Trophoblast cell (in vitro differentiated cells and primary cell): ENCODE measurements around the gene HCN4.

ENCODE experiments used
- DNase-seq, 2 donors: peaks; one replicate each; pipeline ENCODE4 v3.0.0-alpha.2; 2016
- H2AFZ ChIP-seq: 2 replicates; pipeline ENCODE4 v1.6.1; 2013; ENCODE audit warnings: low read length, moderate library complexity, mild to moderate bottlenecking; ENCODE audit not compliant: insufficient read depth, poor library complexity
- H2AK5ac ChIP-seq: 2 replicates; pipeline ENCODE4 v1.6.1; 2013; ENCODE audit warnings: mild to moderate bottlenecking, low read length
- H2BK120ac ChIP-seq: 2 replicates; pipeline ENCODE4 v1.6.1; 2013; ENCODE audit warnings: low read length, mild to moderate bottlenecking, moderate library complexity; ENCODE audit not compliant: insufficient read depth, poor library complexity
- H2BK12ac ChIP-seq: 2 replicates; pipeline ENCODE4 v1.6.1; 2013; ENCODE audit warnings: mild to moderate bottlenecking, low read length, moderate library complexity
- H2BK5ac ChIP-seq: 2 replicates; pipeline ENCODE4 v1.6.1; 2013; ENCODE audit warnings: low read length, low read depth, moderate library complexity, mild to moderate bottlenecking; ENCODE audit not compliant: poor library complexity
- H3K14ac ChIP-seq: 2 replicates; pipeline ENCODE4 v1.6.1; 2013; ENCODE audit warnings: mild to moderate bottlenecking, low read length
- H3K18ac ChIP-seq: 2 replicates; pipeline ENCODE4 v1.6.1; 2013; ENCODE audit warnings: mild to moderate bottlenecking, low read length
- H3K23ac ChIP-seq: 2 replicates; pipeline ENCODE4 v1.6.1; 2013; ENCODE audit warnings: low read length
- H3K27ac ChIP-seq: 2 replicates; pipeline ENCODE4 v1.5.1; 2013; ENCODE audit warnings: low read depth, mild to moderate bottlenecking, inconsistent platforms, low read length, moderate library complexity
- H3K27me3 ChIP-seq: 2 replicates; pipeline ENCODE4 v1.6.1; 2013; ENCODE audit warnings: inconsistent platforms, mild to moderate bottlenecking, low read length, moderate library complexity; ENCODE audit not compliant: insufficient read depth
- H3K36me3 ChIP-seq, 2 experiments: 1 replicate in 1 of 2; 2 replicates in 1 of 2; pipeline ENCODE4 v1.6.1; 2013; ENCODE audit warnings: low read length in 2 of 2, mild to moderate bottlenecking in 2 of 2, moderate library complexity in 1 of 2; ENCODE audit not compliant: insufficient read depth in 2 of 2, control insufficient read depth in 1 of 2
- H3K4ac ChIP-seq: 2 replicates; pipeline ENCODE4 v1.6.1; 2013; ENCODE audit warnings: low read depth, mild to moderate bottlenecking, low read length, moderate library complexity
- H3K4me1 ChIP-seq, 2 experiments: 1 replicate in 1 of 2; 2 replicates in 1 of 2; pipeline ENCODE4 v1.6.1; 2013; ENCODE audit warnings: low read length in 2 of 2, mild to moderate bottlenecking in 2 of 2, moderate library complexity in 1 of 2; ENCODE audit not compliant: insufficient read depth in 2 of 2, control insufficient read depth in 1 of 2
- H3K4me2 ChIP-seq: 2 replicates; pipeline ENCODE4 v1.6.1; 2013; ENCODE audit warnings: inconsistent platforms, mild to moderate bottlenecking, low read length, moderate library complexity
- H3K4me3 ChIP-seq: 2 replicates; pipeline ENCODE4 v1.5.1; 2013; ENCODE audit warnings: mild to moderate bottlenecking, low read depth, low read length, inconsistent platforms
- H3K79me1 ChIP-seq: one replicate; pipeline ENCODE4 v1.6.1; 2013; ENCODE audit warnings: low read length
- H3K79me2 ChIP-seq: 2 replicates; pipeline ENCODE4 v1.6.1; 2013; ENCODE audit warnings: low read length, mild to moderate bottlenecking; ENCODE audit not compliant: control insufficient read depth, insufficient read depth, poor library complexity
- H3K9ac ChIP-seq: 2 replicates; pipeline ENCODE4 v1.6.1; 2013; ENCODE audit warnings: mild to moderate bottlenecking, low read length
- H3K9me3 ChIP-seq: 2 replicates; pipeline ENCODE4 v1.6.1; 2013; ENCODE audit warnings: low read depth, mild to moderate bottlenecking, control low read depth, inconsistent platforms, low read length; ENCODE audit not compliant: insufficient read depth
- H4K12ac ChIP-seq: 2 replicates; pipeline ENCODE4 v1.6.1; 2013; ENCODE audit warnings: low read depth, mild to moderate bottlenecking, low read length, moderate library complexity
- H4K8ac ChIP-seq: 2 replicates; pipeline ENCODE4 v1.6.1; 2013; ENCODE audit warnings: low read depth, mild to moderate bottlenecking, low read length, moderate library complexity
- H4K91ac ChIP-seq: one replicate; pipeline ENCODE4 v1.6.1; 2013; ENCODE audit warnings: low read depth, mild to moderate bottlenecking, low read length, moderate library complexity
- WGBS: extraction: QIAGEN DNeasy Blood & Tissue Kit; methylation state at CpG from one replicate; pipeline ENCODE4 v1.1.7; 2013; ENCODE audit warnings: missing lambda C conversion rate; ENCODE audit not compliant: insufficient read length, insufficient coverage; ENCODE audit errors: extremely low coverage; 5-methylcytosine and 5-hydroxymethylcytosine counted together

The HCN4 gene

GRCh38 chr15:73323374-73323955, 45.3 kb downstream of the HCN4 start:
- H3K9ac ChIP-seq, result no peak overlapping the region
- no peak overlapping the region for H3K27ac ChIP-seq
- no peak overlapping the region for H2AK5ac ChIP-seq
- no peak overlapping the region for H2AFZ ChIP-seq
- no peak overlapping the region for H3K4ac ChIP-seq
- no peak overlapping the region for H4K8ac ChIP-seq
- no peaks in the 10 kb centered on the region for H3K79me1 ChIP-seq
- no peak overlapping the region for H3K4me2 ChIP-seq
- H2BK12ac ChIP-seq, result no peak overlapping the region
- H4K12ac ChIP-seq, result no peak overlapping the region
- no peak overlapping the region for H3K4me3 ChIP-seq
- H3K4me1 ChIP-seq, result no peaks in the 10 kb centered on the region
- H3K79me2 ChIP-seq, result no peaks in the 10 kb centered on the region
- H3K9me3 ChIP-seq, result no peaks in the 10 kb centered on the region
- H3K23ac ChIP-seq, result no peak overlapping the region
- H3K27me3 ChIP-seq, result no peaks in the 10 kb centered on the region
- H4K91ac ChIP-seq, result no peak overlapping the region
- no peak overlapping the region for H2BK5ac ChIP-seq
- no peak overlapping the region for H3K14ac ChIP-seq
- no peak for DNase-seq
- peaks cover 11% of the 10 kb centered on the region in 2 experiments for H3K36me3 ChIP-seq
- no peak overlapping the region for H3K18ac ChIP-seq
- no CpG with 5 or more reads among the region's 30 CpGs for WGBS
- no peak overlapping the region for H2BK120ac ChIP-seq

GRCh38 chr15:73322665-73323373, 45.9 kb downstream of the HCN4 start:
- H3K4me1 ChIP-seq, result no peaks in the 10 kb centered on the region

GRCh38 chr15:73321496-73322450, 47.0 kb downstream of the HCN4 start:
- H3K79me1 ChIP-seq, result no peaks in the 10 kb centered on the region
- H2BK5ac ChIP-seq, result no peak overlapping the region
- no peak overlapping the region for H3K23ac ChIP-seq
- WGBS, result no CpG with 5 or more reads among the region's 17 CpGs
- H2AK5ac ChIP-seq, result no peak overlapping the region
- H3K9ac ChIP-seq, result no peak overlapping the region
- H3K14ac ChIP-seq, result no peak overlapping the region
- no peak overlapping the region for H3K4me2 ChIP-seq
- no peak overlapping the region for H2BK12ac ChIP-seq
- no peak overlapping the region for H3K4me3 ChIP-seq
- H3K4me1 ChIP-seq, result no peaks in the 10 kb centered on the region
- H3K9me3 ChIP-seq, result no peaks in the 10 kb centered on the region
- no peak overlapping the region for H3K27ac ChIP-seq
- no peaks in the 10 kb centered on the region for H3K27me3 ChIP-seq
- H3K79me2 ChIP-seq, result no peaks in the 10 kb centered on the region
- H3K4ac ChIP-seq, result no peak overlapping the region
- H3K36me3 ChIP-seq, result peaks cover 10 to 11% of the 10 kb centered on the region in 2 experiments
- H3K18ac ChIP-seq, result no peak overlapping the region
- no peak for DNase-seq
- H2AFZ ChIP-seq, result no peak overlapping the region
- no peak overlapping the region for H4K91ac ChIP-seq
- no peak overlapping the region for H4K8ac ChIP-seq
- no peak overlapping the region for H4K12ac ChIP-seq
- no peak overlapping the region for H2BK120ac ChIP-seq

More at GRCh38 chr15:73322665-73323373, 45.9 kb downstream of the HCN4 start:
- no peak overlapping the region for H2BK12ac ChIP-seq
- no peaks in the 10 kb centered on the region for H3K9me3 ChIP-seq
- no peak overlapping the region for H3K9ac ChIP-seq
- no peak overlapping the region for H3K4ac ChIP-seq
- no peak overlapping the region for H4K91ac ChIP-seq
- H3K79me1 ChIP-seq, result no peaks in the 10 kb centered on the region
- no peaks in the 10 kb centered on the region for H3K79me2 ChIP-seq
- no peak overlapping the region for H3K18ac ChIP-seq
- H2BK5ac ChIP-seq, result no peak overlapping the region
- H3K27ac ChIP-seq, result no peak overlapping the region
- no CpG with 5 or more reads among the region's 38 CpGs for WGBS
- no peak overlapping the region for H4K8ac ChIP-seq
- H3K23ac ChIP-seq, result no peak overlapping the region
- no peak overlapping the region for H2AFZ ChIP-seq
- no peak overlapping the region for H3K4me2 ChIP-seq
- H4K12ac ChIP-seq, result no peak overlapping the region
- peaks cover 10 to 11% of the 10 kb centered on the region in 2 experiments for H3K36me3 ChIP-seq
- no peak overlapping the region for H3K14ac ChIP-seq
- H2AK5ac ChIP-seq, result no peak overlapping the region
- H3K27me3 ChIP-seq, result no peaks in the 10 kb centered on the region
- H2BK120ac ChIP-seq, result no peak overlapping the region
- no peak overlapping the region for H3K4me3 ChIP-seq
- no peak for DNase-seq

DNA sequence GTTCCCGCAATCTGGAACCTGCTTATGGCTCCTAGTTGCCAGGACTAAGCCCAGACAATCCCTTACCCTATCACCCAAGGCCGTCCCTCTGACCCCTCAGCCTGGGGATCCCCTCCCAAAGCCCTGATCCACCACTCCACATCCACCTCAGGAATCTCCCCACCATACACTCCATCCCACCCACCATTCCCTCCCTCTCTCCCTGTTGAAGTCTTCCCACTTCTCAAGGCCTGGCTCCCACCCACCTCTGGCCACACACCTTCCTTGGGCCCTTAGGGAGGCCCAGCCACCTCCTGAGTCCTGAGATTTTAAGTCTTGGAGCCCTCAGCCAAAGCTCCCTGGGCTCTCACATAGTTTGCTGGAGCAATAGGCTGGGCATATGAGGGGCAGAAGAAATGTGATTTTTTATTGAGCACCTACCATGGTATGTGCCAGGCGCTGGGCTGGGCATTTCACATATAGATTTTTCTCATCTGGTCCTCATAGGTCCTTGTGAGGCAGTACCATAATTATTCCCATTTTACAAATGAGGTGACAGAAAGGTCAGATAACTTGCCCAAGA, 48.1 kb downstream of the HCN4 start:
- no CpG with 5 or more reads among the region's 3 CpGs for WGBS
- Histone ChIP-seq H4K12ac (no peak overlapping the region), H3K27me3 (no peaks in the 10 kb centered on the region), H2BK12ac (no peak overlapping the region), H3K14ac (no peak overlapping the region), H4K8ac (no peak overlapping the region), H3K79me2 (no peaks in the 10 kb centered on the region), H3K36me3 (peaks cover 10 to 11% of the 10 kb centered on the region in 2 experiments), H3K4me1 (no peaks in the 10 kb centered on the region), H2BK5ac (no peak overlapping the region), H3K23ac (no peak overlapping the region), H2BK120ac (no peak overlapping the region), H3K27ac (no peak overlapping the region), H3K18ac (no peak overlapping the region), H4K91ac (no peak overlapping the region), H3K9ac (no peak overlapping the region), H2AFZ (no peak overlapping the region), H2AK5ac (no peak overlapping the region), H3K9me3 (no peaks in the 10 kb centered on the region), H3K4me3 (peak overlapping the region; percentile 20), H3K79me1 (no peaks in the 10 kb centered on the region), H3K4me2 (no peak overlapping the region), H3K4ac (no peak overlapping the region)
- no peak for DNase-seq
